HG02870 (cell line): ENCODE data around the gene PCTP.
A peak's percentile ranks its signal among the peaks of the same experiment; 100 is the strongest.

Experiments
- ATAC-seq: cut with Tn5 transposase; IDR thresholded peaks from one replicate; pipeline ENCODE4 v1.9.1; 2021; ENCODE audit warnings: mild to moderate bottlenecking, moderate library complexity; ENCODE audit not compliant: unreplicated experiment

PCTP gene

DNA sequence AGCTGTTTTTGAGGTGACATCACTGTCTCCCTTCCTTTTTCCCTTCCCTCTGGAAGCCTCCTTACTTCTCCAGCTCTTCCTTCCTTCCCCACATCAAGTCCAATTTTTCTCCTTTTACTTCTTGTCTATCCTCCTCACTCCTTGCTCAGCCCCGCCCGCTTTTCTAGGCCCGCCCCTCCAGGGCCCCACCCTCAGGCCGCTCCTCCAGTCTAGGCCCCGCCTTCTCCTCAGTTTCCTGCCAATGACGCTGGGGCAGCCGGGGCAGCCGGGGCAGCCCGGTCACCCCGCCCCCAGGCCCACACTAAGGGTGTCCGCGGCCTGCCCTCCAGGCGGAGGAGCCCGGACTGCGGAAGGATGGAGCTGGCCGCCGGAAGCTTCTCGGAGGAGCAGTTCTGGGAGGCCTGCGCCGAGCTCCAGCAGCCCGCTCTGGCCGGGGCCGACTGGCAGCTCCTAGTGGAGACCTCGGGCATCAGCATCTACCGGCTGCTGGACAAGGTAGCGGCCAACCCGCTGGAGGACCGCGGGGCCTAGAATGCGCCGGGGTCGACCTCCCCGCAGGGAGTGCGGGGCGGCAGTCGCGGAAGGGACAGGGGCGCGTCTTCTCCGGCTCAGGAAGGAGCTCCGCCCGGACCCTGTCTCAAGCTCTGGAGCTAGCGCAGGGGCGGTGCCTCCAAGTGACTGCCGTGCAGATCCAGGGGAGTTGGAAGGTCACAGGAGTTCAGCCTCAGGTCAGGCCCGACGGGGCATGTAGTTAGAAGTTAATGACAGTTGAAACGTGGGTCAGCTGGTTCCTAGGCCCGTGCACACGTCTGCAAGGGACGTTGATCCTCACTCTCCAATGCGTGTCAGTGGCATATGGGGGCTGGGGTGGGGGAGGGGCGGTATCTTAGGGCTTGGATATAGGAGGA lies at the start of gene PCTP:
PCTP (plus strand) TSS at position 302 of the 908 bp plus-strand sequence; CDS start at position 355, 53 bp downstream.
- peak; percentile 99 for ATAC-seq

- no peak for ATAC-seq
Observed at GRCh38 chr17:55702150-55702549, 48.7 kb upstream of the PCTP start.

GRCh38 chr17:55704401-55704800 lies 46.5 kb upstream of the PCTP start:
- ATAC-seq = no peak

GRCh38 chr17:55705847-55706246 lies 45.0 kb upstream of the PCTP start:
- ATAC-seq = peak; percentile 85

DNA sequence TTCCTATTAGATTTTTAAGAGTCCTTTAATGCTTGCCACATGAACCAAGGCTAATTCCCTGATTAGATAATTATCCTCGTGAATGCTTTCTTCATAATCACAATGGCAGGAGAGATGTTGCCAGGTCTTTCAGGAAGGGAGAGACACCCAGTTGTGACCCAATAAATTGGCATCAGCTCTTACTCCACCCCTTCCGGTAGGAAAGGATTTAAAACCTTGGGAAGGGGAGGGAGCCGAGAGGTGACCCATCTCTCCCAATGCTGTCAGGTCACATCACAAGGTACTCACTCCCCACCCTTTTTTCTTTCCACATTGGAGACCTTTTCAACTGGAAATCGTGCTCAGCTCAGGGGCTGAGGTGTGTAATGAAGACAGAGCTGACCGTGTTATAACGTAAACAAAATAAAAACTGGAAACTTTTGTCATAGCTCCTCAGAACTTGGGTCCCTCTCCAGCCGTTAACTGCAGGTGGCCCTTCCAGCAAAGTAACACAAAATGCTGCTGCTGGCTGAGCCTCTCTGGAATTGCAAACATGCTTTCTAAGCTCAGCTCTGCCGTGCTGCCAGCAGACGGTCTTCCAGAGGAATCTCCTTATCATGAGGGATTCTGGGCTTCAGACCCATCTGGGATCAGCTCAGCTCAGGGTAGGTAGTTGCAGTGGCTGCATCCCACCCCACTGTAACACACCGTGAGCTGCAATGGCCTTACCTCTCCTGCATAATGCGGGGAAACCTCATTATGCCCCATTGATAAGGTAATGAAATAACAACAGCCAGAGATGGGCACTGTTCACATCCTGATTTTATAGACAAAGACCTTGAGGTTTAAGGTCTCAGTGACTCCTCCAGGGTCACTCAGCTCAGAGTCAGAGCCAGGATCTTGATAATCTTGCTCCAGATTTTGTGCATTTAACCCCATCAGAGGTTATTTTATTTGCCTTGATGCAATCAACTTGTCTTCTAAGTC lies 43.8 kb upstream of the PCTP start:
- ATAC-seq = no peak

- no peak for ATAC-seq
Observed at GRCh38 chr17:55708175-55708974, 42.5 kb upstream of the PCTP start.

DNA sequence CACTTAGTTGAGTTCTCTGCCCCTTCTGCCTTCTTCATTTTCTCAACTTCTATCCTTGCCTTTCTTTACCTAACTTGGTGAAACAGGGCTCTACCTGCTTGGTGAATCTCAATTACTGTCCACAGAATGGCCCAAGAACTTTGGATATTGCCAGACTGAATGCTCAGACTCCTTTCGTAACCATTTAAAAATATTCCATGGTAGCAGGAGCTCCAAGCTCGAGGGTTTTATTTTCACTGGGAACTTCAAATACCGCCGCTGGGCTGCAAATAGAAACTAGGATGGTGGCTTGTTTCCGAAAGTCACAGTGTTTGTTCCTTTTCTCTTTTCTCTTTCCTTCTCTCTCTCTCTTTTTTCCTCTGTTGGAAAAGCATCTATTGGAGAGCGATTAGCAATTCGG lies 41.4 kb upstream of the PCTP start:
- ATAC-seq = no peak

DNA sequence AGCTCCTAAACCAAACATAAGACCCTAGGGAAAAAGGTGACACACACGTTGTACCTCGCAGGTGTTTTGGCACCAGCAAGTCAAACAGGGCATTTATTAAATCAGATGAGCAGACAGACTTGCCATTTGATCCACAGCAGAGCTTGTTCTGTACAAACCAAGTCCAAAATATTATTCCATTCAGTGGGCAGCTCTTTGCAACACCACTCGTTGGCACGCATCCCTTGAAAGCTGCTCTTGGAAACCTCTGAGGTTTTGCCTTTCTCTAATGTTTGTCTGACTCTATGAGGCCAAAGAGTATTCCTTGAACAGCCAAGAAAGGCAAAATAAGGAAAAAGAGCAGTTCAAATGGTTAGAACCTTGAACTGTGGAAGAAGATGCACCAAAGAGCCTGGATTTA lies 40.9 kb upstream of the PCTP start:
- no peak for ATAC-seq

DNA sequence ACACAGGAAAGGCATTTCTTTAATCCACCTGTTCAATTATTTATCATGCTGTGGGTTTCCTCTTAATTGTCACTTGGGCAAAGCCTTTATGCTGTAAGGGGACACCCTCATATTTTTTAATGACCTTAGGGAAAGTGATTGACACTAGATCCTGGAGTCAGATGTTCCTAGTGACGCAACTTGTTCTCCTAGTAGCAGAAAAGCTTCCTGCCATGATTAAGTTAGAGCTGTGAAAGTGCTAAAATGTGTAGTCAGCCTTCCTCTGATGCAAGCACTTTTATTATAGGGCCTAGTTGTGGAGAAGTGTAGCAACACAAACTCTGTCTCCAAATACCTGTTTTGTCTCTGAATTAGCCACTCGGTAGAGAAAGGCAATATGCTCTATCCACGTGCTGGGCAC lies 40.4 kb upstream of the PCTP start:
- no peak for ATAC-seq

DNA sequence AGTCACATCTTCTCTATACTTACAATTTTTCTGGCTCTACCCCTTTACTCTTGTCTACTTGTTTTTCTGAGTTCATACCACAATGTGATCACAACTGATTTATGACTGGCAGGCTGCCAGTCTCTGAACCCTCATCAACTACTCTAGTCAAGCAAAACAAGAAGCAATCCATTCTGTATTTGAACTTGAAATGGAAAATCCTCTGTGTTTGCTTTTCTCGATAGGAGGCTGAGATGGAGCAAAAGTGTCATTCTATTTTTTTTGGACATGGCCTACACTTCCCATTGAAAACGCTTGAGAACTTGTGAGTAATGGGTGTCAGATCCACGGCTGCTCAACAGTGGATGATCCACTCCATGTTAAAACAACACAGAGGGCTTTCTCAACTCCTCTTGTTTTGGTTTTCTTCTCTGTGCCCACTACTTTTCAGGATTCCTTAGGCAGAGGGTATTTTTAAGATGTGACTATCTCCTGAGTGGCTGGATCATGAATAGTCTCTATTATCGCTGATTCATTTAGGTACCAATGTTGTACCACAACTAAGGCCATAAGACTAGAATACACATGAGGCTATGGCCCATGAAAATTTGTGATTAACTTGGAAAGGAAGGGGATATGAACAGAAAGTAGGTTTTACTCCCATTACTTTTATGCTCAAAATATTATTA lies 39.9 kb upstream of the PCTP start:
- ATAC-seq = no peak

- no peak for ATAC-seq
Observed at GRCh38 chr17:55717432-55717831, 33.4 kb upstream of the PCTP start.

GRCh38 chr17:55717898-55718735 lies 32.7 kb upstream of the PCTP start:
- no peak for ATAC-seq

GRCh38 chr17:55720919-55721836 lies 29.7 kb upstream of the PCTP start:
- no peak for ATAC-seq

DNA sequence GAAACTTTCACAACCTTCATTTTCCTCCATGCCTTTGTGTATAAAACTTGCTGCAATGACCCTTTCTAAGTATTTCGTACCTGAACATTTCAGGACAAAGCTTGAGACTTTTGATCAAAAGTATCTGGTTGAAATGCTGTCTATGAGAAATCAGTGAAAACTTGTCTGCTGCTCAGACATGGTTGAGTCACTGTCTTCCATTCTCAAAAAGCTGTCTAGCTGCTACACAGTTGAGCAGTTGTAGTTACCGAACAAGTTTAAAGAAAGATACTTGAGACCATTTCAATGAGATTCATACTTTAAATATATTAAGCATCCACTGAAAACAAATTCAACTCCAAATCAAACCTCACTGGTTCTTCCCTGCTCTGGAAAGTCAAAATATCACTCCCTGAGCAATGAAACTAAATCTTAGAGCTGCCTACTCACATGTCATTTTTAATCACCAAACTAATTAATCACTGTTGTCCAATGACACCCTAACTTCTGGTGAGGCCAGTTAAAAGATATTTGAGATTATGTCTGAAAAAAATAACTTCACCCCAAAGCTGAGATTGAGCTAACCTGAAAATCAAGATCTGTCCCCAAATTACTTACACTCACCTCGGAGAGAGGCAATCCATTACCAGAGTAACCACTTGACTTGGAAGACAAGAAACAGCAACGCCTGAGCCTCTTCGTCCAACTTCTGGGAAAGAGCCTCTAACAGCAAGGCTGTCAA lies 28.7 kb upstream of the PCTP start:
- no peak for ATAC-seq

GRCh38 chr17:55722742-55723487 lies 27.9 kb upstream of the PCTP start, which contains the start of gene TMEM100:
Gene TMEM100 (minus strand): TSS chr17:55722864. CDS start chr17:55721070, 1,794 bp downstream.
- no peak for ATAC-seq

DNA sequence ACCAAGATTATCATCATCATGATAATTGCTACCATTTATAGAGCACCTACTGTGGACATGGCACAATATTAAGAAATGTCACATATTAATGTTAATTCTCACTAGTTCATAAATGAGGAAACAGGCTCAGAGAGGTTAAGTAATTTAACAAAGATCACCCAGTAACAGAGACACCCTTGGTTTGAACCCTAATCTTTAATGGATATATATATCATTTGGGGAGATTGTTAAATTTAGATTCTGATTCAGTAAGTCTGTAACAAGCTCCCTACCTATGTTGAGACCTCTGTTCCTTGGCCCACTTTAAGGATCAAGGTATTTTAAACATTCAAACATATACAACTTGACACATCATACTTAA lies 27.4 kb upstream of the PCTP start:
- no peak for ATAC-seq

DNA sequence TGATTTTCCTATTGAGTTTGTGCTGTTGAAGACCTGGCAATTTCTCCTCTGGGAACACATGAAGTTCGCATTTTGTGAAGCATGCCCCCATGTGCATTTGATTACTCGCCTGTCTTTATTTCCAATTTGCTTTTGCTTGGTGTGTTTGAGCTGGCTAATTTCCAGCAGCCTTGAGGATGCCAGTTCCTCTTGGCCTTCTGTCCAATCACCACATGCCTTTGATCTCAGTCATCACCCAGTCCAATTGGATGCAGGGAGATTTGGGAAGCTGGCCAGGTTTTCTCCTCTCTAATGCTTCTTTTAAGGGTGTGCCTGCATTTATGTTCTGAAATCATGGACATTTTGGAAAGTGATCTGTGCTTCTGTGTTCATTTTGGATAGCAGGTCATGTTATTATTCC lies 24.4 kb upstream of the PCTP start:
- ATAC-seq = no peak
